Measurements from ENCODE around the gene PIP5K1B. TPM values are rescaled to one million over a fixed set of nuclear protein-coding genes. Genes with fewer than 3 reads are reported as not detected.

The PIP5K1B gene
- total and polyA plus RNA-seq, 12 donors, result 2.1 to 24.0 (median 9.7) TPM

DNA sequence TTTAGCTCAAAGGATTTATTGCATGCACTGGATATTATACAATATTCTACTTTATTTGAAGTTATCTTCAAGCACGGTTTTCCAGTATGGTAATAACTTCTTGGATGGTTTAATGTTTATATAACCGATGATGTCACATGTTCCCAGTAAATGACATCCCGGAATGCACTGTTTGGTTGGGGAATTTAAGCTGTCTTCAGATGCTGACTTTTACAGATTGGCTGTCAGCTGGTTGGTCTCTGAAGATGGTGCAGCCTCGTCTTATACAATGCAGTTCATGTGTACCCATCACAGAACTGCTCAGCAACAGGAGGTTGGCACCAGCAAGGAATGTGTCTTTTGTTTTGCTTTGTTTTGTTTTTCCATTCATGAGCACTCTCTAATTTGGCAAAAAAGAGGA lies 165.0 kb downstream of the PIP5K1B start:
- H3K4me1 ChIP-seq (replicated peaks in 1 of 2), result peaks cover 11 to 14% of the 10 kb centered on the region in 2 donors
- no peaks in the 10 kb centered on the region for H3K9me3 ChIP-seq (replicated peaks in 1 of 3)
- H3K4me3 ChIP-seq, result no peak overlapping the region
- 77 to 86% (median 81%) methylated on average over 4 of the region's 4 CpGs for WGBS, 4 donors
- H3K27me3 ChIP-seq, result no peaks in the 10 kb centered on the region
- DNase-seq, result no peak
- TF ChIP-seq POLR2A (IDR thresholded peaks at IDR 0.05), result no peak
- TF ChIP-seq, protein P1, sequence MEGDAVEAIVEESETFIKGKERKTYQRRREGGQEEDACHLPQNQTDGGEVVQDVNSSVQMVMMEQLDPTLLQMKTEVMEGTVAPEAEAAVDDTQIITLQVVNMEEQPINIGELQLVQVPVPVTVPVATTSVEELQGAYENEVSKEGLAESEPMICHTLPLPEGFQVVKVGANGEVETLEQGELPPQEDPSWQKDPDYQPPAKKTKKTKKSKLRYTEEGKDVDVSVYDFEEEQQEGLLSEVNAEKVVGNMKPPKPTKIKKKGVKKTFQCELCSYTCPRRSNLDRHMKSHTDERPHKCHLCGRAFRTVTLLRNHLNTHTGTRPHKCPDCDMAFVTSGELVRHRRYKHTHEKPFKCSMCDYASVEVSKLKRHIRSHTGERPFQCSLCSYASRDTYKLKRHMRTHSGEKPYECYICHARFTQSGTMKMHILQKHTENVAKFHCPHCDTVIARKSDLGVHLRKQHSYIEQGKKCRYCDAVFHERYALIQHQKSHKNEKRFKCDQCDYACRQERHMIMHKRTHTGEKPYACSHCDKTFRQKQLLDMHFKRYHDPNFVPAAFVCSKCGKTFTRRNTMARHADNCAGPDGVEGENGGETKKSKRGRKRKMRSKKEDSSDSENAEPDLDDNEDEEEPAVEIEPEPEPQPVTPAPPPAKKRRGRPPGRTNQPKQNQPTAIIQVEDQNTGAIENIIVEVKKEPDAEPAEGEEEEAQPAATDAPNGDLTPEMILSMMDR (IDR thresholded peaks at IDR 0.05), result no peak
- H3K36me3 ChIP-seq (replicated peaks in 1 of 2), result no peaks in the 10 kb centered on the region
- intact Hi-C loops (cut with DNase I), result no loop called here
- no peak overlapping the region for H3K27ac ChIP-seq

DNA sequence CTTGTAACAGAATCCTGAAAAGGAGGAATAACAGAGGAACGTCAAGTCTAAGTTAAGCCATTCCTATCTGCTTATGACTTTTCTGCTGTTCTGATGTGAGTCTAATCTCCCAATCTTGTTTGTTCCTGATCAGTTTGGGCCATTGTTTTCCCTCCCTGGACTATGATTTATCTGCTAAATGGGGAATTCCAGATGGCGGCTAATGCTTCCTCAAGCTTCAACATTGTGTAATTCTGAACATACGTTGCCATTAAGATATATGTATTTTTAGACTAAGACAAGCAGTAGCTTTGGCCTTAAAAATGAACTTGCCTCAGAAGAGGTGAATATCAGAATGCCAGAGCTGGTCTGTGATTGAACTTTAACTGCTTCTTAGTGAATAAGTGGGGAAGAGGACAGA lies 166.2 kb downstream of the PIP5K1B start:
- 67 to 81% (median 73%) methylated on average over 3 of the region's 3 CpGs for WGBS, 4 donors
- TF ChIP-seq, protein P1 (IDR thresholded peaks at IDR 0.05), result no peak
- TF ChIP-seq POLR2A (IDR thresholded peaks at IDR 0.05), result no peak
- peak overlapping the region in 1 of 5 donors; percentile 78 for H3K27ac ChIP-seq
- DNase-seq, result no peak
- H3K36me3 ChIP-seq (replicated peaks in 1 of 2), result no peaks in the 10 kb centered on the region
- intact Hi-C loops (cut with DNase I), result no loop called here
- no peaks in the 10 kb centered on the region for H3K27me3 ChIP-seq
- no peak overlapping the region for H3K4me3 ChIP-seq
- H3K9me3 ChIP-seq (replicated peaks in 1 of 3), result no peaks in the 10 kb centered on the region
- peaks cover 11 to 14% of the 10 kb centered on the region in 2 donors for H3K4me1 ChIP-seq (replicated peaks in 1 of 2)

DNA sequence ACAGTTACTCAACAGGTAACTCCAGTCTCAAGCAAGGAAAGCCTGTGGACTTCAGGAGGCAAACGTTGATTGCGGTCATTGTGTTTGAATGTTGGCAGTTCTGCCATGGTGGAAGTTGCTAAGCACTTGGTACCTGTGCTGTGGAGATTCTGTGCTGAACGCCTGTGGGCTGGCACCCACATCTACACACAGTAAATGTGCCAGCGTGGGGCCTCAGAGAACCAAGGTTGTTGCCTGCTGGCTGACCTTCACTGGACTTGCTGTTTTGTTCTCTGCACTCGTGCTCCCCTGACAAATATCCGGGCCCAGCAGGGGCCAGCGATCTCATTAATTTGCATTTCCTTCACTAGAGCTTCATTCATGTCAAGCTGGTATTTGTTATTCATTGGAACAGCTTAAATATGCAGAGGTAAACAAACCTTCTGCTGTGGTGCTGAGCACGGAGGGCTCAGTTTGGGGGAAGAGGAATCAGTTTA lies 167.0 kb downstream of the PIP5K1B start:
- intact Hi-C loops (cut with DNase I), result no loop called here
- WGBS, 4 donors, result 26 to 46% (median 35%) methylated on average over 6 to 8 of the region's 8 CpGs

DNA sequence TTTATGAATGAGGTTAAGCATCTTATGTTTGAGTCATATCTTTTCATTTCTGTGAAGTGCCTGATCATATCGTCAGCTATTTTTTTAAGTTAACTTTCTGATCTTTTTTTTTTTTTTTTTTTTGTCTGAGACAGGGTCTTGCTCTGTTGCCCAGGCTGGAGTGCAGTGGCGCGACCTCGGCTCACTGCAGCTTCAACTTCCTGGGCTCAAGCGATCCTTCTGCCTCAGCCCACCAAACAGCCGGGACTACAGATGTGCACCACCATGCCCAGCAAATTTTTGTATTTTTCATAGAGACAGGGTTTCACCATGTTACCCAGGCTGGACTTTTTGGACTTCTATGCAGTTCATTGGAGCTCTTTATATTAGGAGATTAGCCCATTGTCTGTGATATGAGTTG lies 168.1 kb downstream of the PIP5K1B start:
- H3K27ac ChIP-seq, result no peak overlapping the region
- WGBS, 4 donors, result 83 to 92% (median 91%) methylated on average over 6 of the region's 6 CpGs
- peaks cover 11 to 14% of the 10 kb centered on the region in 2 donors for H3K4me1 ChIP-seq (replicated peaks in 1 of 2)
- no peak overlapping the region for H3K4me3 ChIP-seq
- no peaks in the 10 kb centered on the region for H3K9me3 ChIP-seq (replicated peaks in 1 of 3)
- no peak for DNase-seq
- TF ChIP-seq, protein P1 (IDR thresholded peaks at IDR 0.05), result no peak
- no peak for TF ChIP-seq POLR2A (IDR thresholded peaks at IDR 0.05)
- no peaks in the 10 kb centered on the region for H3K27me3 ChIP-seq
- intact Hi-C loops (cut with DNase I), result no loop called here
- H3K36me3 ChIP-seq (replicated peaks in 1 of 2), result no peaks in the 10 kb centered on the region

More for the DNA sequence above, 167.0 kb downstream of the PIP5K1B start:
- Histone ChIP-seq H3K4me1 (replicated peaks in 1 of 2) (peaks cover 11 to 14% of the 10 kb centered on the region in 2 donors), H3K27ac (peak overlapping the region in 4 of 5 donors; percentile 28 to 78 (median 40)), H3K36me3 (replicated peaks in 1 of 2) (no peaks in the 10 kb centered on the region), H3K27me3 (no peaks in the 10 kb centered on the region), H3K4me3 (no peak overlapping the region), H3K9me3 (replicated peaks in 1 of 3) (no peaks in the 10 kb centered on the region)
- TF ChIP-seq, protein P1 (IDR thresholded peaks at IDR 0.05), result peak in 1 of 6 experiments; percentile 1
- TF ChIP-seq POLR2A (IDR thresholded peaks at IDR 0.05), result no peak
- peak; percentile 38 to 79 (median 62) for DNase-seq
